Adipocyte (in vitro differentiated cells): ENCODE data around the gene TPSAB1.
A peak's percentile ranks its signal among the peaks of the same experiment; 100 is the strongest.

ENCODE experiments used
- DNase-seq: peaks from one replicate; pipeline ENCODE4 v3.0.0-alpha.2; 2015; ENCODE audit warnings: low read depth
- H3K27me3 ChIP-seq: replicated peaks from 2 replicates; pipeline ENCODE4 v1.7.0; 2013; ENCODE audit warnings: mild to moderate bottlenecking, low read length, moderate library complexity; ENCODE audit not compliant: control insufficient read depth, insufficient read depth
- H3K36me3 ChIP-seq: 2 replicates; pipeline ENCODE4 v1.7.0; 2013; ENCODE audit warnings: low read length, mild to moderate bottlenecking, moderate library complexity; ENCODE audit not compliant: control insufficient read depth, insufficient read depth, severe bottlenecking
- H3K4me1 ChIP-seq: 2 replicates; pipeline ENCODE4 v1.7.0; 2013; ENCODE audit warnings: mild to moderate bottlenecking, low read length, moderate library complexity; ENCODE audit not compliant: control insufficient read depth, insufficient read depth
- H3K4me3 ChIP-seq: 2 replicates; pipeline ENCODE4 v1.7.0; 2013; ENCODE audit warnings: mild to moderate bottlenecking, low read length, moderate library complexity
- H3K9ac ChIP-seq: 2 replicates; pipeline ENCODE4 v1.7.0; 2013; ENCODE audit warnings: mild to moderate bottlenecking, low read length, moderate library complexity
- H3K9me3 ChIP-seq: 2 replicates; pipeline ENCODE4 v1.7.0; 2013; ENCODE audit warnings: mild to moderate bottlenecking, low read length, moderate library complexity; ENCODE audit not compliant: control insufficient read depth

The TPSAB1 gene

DNA sequence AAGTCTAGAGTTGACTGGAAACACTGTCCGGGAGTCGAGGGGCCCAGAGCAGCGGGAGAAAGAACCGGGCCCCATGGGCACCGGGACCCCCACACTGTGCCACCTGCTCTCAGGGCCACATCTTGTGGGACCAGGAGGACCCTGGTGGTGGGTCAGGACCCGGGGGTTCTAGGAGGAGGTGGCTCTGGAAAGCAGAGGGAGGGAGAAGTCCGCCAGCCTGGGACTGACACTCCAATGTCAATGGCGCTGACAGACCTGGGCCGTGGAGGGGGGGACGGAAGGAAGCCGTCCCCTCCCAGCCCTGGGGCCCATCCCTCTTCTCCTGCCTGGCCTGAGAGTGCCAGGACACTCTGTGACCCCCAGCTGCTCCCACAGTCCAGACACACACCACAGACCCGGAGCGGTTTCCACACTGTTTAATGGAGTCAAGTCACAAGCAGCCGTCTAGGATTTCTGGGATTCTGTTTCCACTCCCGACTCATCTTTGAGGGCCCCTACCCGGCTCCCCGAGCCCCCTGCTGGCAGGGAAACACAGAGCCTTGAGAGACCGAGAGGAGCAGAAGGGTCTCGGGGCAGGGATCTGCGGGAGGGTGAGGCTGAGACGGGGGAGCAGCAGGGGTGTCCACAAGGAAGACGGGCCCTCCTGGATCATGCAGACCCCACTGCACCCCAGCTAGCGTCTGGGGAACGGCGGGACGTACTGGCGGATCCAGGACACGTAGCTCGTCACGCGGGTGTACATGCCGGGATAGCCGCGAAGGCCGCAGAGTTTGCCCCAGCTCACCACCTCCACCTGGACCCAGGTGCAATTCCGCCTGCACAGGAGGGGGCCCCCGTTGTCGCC is 45.4 kb downstream of the TPSAB1 start:
- Histone ChIP-seq H3K4me3 (no peak overlapping the region), H3K36me3 (no peaks in the 10 kb centered on the region), H3K4me1 (peaks cover 8% of the 10 kb centered on the region), H3K9me3 (no peaks in the 10 kb centered on the region), H3K9ac (no peak overlapping the region), H3K27me3 (peaks cover 72% of the 10 kb centered on the region)
- DNase-seq = no peak

DNA sequence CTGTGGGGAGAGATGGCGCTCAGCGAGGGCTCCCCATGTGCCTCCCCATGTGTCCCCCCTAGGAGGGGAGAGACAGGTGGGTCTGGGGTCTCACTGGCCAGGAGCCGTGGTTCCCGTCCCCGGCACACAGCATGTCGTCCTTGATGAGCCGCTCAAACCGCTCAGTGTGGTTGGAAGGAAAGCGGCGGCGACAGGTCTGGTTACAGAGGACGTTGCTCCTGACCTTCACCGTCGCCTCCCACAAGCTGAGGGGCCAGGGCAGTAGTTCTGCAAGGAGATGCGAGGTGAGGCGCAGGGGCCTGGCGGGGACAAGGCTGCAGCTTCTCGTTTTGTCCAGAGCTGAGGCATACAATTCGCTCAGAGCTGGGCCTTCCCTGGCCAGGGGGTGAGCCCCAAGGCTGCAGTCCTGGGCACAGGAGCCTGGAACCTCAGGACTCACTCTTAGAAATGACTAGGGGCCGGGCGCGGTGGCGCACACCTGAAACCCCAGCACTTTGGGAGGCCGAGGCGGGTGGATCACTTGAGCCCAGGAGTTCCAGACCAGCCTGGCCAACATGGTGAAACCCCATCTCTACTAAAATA is 46.1 kb downstream of the TPSAB1 start:
- Histone ChIP-seq H3K27me3 (peaks cover 73% of the 10 kb centered on the region), H3K4me3 (no peak overlapping the region), H3K9ac (no peak overlapping the region), H3K9me3 (no peaks in the 10 kb centered on the region), H3K36me3 (no peaks in the 10 kb centered on the region), H3K4me1 (peaks cover 8% of the 10 kb centered on the region)
- no peak for DNase-seq

DNA sequence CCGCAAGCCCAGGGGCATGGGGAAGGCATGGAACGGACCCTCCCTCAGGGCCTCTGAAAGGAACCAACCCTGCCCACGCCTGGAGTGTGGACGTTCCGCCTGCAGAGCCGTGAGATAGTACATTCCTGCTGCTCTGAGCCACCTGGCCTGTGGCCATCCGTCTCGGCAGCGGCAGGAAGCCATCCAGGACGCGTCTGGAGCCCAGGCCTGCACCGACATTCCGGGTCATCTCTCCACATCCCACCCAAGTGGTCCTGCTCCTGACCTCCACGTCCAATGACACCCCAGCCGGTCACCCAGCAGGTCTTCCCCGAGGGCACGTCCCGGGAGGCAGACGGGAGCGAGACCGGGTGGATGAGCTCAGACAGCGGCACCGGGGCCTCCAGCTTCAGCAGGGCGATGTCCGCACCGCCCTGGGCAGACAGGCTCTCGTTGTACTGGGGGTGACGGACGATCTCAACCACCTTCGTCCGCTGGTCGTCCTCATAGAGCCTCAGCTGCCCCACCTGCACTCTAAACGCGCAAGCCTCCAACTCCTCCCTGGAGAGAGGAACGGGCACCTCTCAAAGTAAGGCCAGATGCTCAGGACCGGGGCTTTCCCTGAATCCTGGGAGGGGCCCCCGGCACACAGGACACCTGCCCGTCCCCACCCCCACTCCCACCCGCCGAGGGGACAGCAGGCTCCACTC is 47.6 kb downstream of the TPSAB1 start:
- H3K4me3 ChIP-seq = no peak overlapping the region
- H3K4me1 ChIP-seq = peaks cover 8% of the 10 kb centered on the region
- no peak for DNase-seq
- H3K36me3 ChIP-seq = no peaks in the 10 kb centered on the region
- H3K9me3 ChIP-seq = no peaks in the 10 kb centered on the region
- H3K27me3 ChIP-seq = peaks cover 71% of the 10 kb centered on the region
- no peak overlapping the region for H3K9ac ChIP-seq

DNA sequence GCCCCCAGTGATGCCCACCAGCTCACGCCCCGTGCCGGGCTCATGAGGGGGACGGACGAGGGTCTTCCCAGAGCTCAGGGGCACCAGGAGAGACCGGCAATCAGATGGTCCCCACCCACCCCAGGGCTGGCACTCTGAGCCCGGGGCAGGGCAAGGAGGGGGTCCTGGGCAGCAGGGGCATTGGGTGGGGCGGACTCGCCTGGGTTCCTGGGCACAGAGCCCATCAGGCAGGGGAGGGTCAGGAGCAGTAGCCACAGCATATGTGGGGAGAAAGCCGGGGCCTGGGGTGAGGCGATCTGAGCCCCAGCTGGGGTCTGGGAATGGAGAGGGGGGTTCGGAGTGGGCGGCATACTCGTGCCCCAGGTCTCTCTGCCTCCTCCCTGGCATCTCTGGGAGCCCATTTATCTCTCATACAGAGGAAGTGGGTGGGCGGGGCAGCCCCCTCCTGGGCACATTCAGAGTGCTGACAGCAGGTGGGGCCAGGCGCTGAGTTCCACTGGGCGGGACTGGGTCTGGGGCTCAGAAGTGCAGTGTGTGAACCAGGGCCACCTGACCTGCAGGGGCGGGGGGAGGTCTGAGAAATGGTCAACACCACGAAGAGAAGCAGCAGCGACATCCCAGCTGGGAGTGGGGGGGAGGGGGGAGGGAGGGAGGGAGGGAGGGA is 48.4 kb downstream of the TPSAB1 start:
- Histone ChIP-seq H3K9ac (no peak overlapping the region), H3K27me3 (peaks cover 67% of the 10 kb centered on the region), H3K36me3 (no peaks in the 10 kb centered on the region), H3K9me3 (no peaks in the 10 kb centered on the region), H3K4me3 (no peak overlapping the region), H3K4me1 (peaks cover 8% of the 10 kb centered on the region)
- no peak for DNase-seq

DNA sequence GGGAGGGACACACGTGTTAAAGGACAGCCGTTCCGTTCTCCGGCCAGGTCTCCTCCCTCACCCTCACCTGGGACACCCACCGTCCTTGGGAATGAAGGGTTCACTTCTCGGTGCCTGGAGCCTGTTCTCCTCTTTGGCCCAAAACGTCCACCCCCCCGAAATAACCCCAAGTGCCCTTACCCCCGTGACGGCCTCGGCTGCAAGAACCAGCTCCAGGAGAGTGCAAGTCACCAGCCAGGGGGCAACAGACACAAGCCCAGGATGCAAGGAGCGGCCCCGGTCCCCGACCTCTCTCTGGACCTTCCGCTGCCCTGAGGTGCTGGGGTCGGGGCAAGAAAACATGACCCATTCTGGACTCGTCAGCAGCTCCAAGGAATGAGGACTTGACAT is 49.0 kb downstream of the TPSAB1 start:
- DNase-seq = no peak
- no peaks in the 10 kb centered on the region for H3K9me3 ChIP-seq
- peaks cover 8% of the 10 kb centered on the region for H3K4me1 ChIP-seq
- no peak overlapping the region for H3K9ac ChIP-seq
- peaks cover 62% of the 10 kb centered on the region for H3K27me3 ChIP-seq
- no peaks in the 10 kb centered on the region for H3K36me3 ChIP-seq
- H3K4me3 ChIP-seq = no peak overlapping the region

DNA sequence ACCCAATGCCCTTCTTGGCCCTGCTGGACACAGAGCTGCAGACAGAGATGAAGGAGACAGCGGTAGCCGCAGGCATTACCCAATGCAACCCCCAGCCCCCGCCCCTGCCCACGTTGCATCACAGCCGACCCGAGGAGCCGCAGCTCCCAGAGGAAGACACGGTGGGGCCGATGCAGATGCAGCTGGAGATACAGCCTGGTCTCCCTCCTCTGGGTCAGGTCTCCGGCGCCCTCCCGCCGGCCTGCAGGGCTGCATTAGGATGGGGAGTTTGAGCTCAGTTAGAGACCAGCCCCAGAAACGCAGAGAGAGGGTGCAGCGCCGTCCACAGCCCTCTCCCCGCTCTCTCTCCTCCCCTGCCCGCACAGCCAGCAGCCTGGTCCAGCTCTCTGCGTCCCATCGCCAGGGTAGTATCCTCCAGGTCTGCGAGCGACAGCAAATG is 49.6 kb downstream of the TPSAB1 start:
- DNase-seq = peak; percentile 47
- Histone ChIP-seq H3K27me3 (peaks cover 61% of the 10 kb centered on the region), H3K4me3 (no peak overlapping the region), H3K9ac (no peak overlapping the region), H3K9me3 (no peaks in the 10 kb centered on the region), H3K36me3 (no peaks in the 10 kb centered on the region), H3K4me1 (peaks cover 8% of the 10 kb centered on the region)

DNA sequence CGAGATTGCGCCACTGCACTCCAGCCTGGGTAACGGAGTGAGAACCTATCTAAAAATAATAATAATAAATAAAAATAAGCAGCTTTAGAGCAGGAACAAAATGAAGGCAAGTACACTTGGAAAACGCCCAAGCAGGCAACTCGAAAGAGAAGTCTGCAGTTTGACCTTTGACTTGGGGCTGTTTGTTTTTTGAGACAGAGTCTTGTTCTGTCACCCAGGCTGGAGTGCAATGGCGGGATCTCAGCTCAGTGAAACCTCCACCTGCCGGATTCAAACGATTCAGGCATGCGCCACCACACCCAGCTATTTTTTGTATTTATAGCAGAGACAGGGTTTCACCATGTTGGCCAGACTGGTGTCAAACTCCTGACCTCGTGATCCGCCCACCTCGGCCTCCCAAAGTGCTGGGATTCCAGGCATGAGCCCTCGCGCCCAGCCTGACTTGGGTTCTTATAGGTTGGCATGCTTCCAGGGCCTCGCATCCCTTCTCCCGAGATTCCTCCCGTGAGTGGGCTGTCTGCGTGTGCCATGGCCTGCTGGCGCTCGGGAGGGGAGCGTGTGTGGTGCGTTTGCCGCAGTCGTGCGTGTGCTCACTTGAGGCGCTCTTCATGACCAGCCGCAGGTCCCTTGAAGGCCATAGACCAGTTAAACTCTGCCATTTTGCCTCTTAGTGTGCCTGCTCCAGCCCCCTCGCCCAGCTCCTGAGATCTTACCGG is 50.5 kb downstream of the TPSAB1 start:
- no peak for DNase-seq
- peaks cover 8% of the 10 kb centered on the region for H3K4me1 ChIP-seq
- no peak overlapping the region for H3K9ac ChIP-seq
- H3K36me3 ChIP-seq = no peaks in the 10 kb centered on the region
- no peak overlapping the region for H3K4me3 ChIP-seq
- peaks cover 54% of the 10 kb centered on the region for H3K27me3 ChIP-seq
- H3K9me3 ChIP-seq = no peaks in the 10 kb centered on the region

DNA sequence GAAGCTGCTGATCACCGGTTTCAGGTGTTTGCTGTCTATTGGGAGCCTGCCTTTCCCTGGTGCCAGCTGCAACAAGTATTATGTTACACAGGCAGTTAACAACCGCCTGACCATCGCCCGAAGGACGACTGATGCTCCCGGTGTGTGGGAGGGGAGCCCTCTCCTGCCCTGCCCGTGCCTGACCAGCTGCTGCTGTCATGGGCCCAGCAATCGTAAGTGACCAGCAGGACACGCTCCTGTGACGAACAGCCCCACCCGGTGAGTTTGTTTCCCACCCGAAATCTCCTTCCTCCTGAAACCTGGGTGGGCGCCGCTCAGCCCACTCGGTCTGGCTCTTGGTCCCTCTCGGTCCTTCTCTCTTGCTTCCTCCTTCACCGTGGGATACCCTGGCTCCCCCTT is 51.1 kb downstream of the TPSAB1 start:
- DNase-seq = no peak
- Histone ChIP-seq H3K27me3 (peaks cover 49% of the 10 kb centered on the region), H3K9ac (no peak overlapping the region), H3K9me3 (no peaks in the 10 kb centered on the region), H3K4me1 (peaks cover 8% of the 10 kb centered on the region), H3K4me3 (no peak overlapping the region), H3K36me3 (no peaks in the 10 kb centered on the region)
